Measurements from ENCODE around the gene ADAMTSL1.

Gene ADAMTSL1

GRCh38 chr9:18463991-18464390 is 10.0 kb upstream of the ADAMTSL1 start:
- no peak for DNase-seq

GRCh38 chr9:18466101-18466500 is 7.9 kb upstream of the ADAMTSL1 start:
- DNase-seq, result no peak

GRCh38 chr9:18467696-18468095 is 6.3 kb upstream of the ADAMTSL1 start:
- DNase-seq, result no peak

- no peak for DNase-seq
Measured at GRCh38 chr9:18472435-18472834, 1.5 kb upstream of the ADAMTSL1 start.

- DNase-seq, result no peak
Measured at GRCh38 chr9:18472841-18473251, 1.1 kb upstream of the ADAMTSL1 start.

- no peak for DNase-seq
Measured at GRCh38 chr9:18474783-18475182, 830 bp downstream of the ADAMTSL1 start.

GRCh38 chr9:18477121-18477660 is 3.2 kb downstream of the ADAMTSL1 start:
- DNase-seq, result no peak

GRCh38 chr9:18477719-18478118 is 3.8 kb downstream of the ADAMTSL1 start:
- DNase-seq, result no peak

GRCh38 chr9:18478501-18479361 is 4.8 kb downstream of the ADAMTSL1 start:
- DNase-seq, result no peak

GRCh38 chr9:18479405-18479804 is 5.5 kb downstream of the ADAMTSL1 start:
- no peak for DNase-seq

GRCh38 chr9:18480662-18481093 is 6.7 kb downstream of the ADAMTSL1 start:
- no peak for DNase-seq

GRCh38 chr9:18482371-18482770 is 8.4 kb downstream of the ADAMTSL1 start:
- DNase-seq, result no peak

- no peak for DNase-seq
Measured at GRCh38 chr9:18485714-18486113, 11.8 kb downstream of the ADAMTSL1 start.

- DNase-seq, result no peak
Measured at GRCh38 chr9:18487611-18488010, 13.7 kb downstream of the ADAMTSL1 start.

GRCh38 chr9:18488886-18489285 is 14.9 kb downstream of the ADAMTSL1 start:
- DNase-seq, result no peak

- no peak for DNase-seq
Measured at GRCh38 chr9:18489861-18490260, 15.9 kb downstream of the ADAMTSL1 start.

- DNase-seq, result no peak
Measured at GRCh38 chr9:18490641-18491370, 16.9 kb downstream of the ADAMTSL1 start.

- no peak for DNase-seq
Measured at GRCh38 chr9:18492612-18493011, 18.7 kb downstream of the ADAMTSL1 start.

- no peak for DNase-seq
Measured at GRCh38 chr9:18493451-18493993, 19.6 kb downstream of the ADAMTSL1 start.

GRCh38 chr9:18495065-18495464 is 21.1 kb downstream of the ADAMTSL1 start:
- no peak for DNase-seq

GRCh38 chr9:18496256-18497000 is 22.5 kb downstream of the ADAMTSL1 start:
- DNase-seq, result no peak

- DNase-seq, result no peak
Measured at GRCh38 chr9:18499062-18499461, 25.1 kb downstream of the ADAMTSL1 start.

GRCh38 chr9:18499980-18500379 is 26.0 kb downstream of the ADAMTSL1 start:
- no peak for DNase-seq
